Stimulated activated CD4-positive, alpha-beta T cell treated with anti-CD3 and anti-CD28 coated beads, Interleukin-12 subunit alpha, Interleukin-12 subunit beta, amount 100 ng/mL, for 24 hours (primary cell): ENCODE measurements around the gene TENM3.
"Not testable (repeated sequence)": the region's sequence is repeated elsewhere in the genome, so short reads cannot be mapped to it uniquely, and the experiment has no call there.

Source experiments
- DNase-seq, 2 experiments: peaks; one replicate each; pipeline ENCODE4 v3.0.0-alpha.2; 2020; ENCODE audit warnings: low read depth in 2 of 2

TENM3 gene

GRCh38 chr4:182227611-182228010 is 15.6 kb upstream of the TENM3 start:
- no peak for DNase-seq

GRCh38 chr4:182228991-182229577 is 14.1 kb upstream of the TENM3 start:
- no peak for DNase-seq

GRCh38 chr4:182230256-182230655 is 12.9 kb upstream of the TENM3 start:
- DNase-seq, result no peak

- no peak for DNase-seq
Observed at GRCh38 chr4:182231080-182231479, 12.1 kb upstream of the TENM3 start.

- no peak for DNase-seq
Observed at GRCh38 chr4:182231496-182231895, 11.7 kb upstream of the TENM3 start.

GRCh38 chr4:182233310-182234090 is 9.7 kb upstream of the TENM3 start:
- DNase-seq, result no peak

GRCh38 chr4:182235021-182235795 is 8.0 kb upstream of the TENM3 start:
- DNase-seq, result no peak

GRCh38 chr4:182236186-182236585 is 7.0 kb upstream of the TENM3 start:
- no peak for DNase-seq

- not testable (repeated sequence) for DNase-seq
Observed at GRCh38 chr4:182237010-182237409, 6.2 kb upstream of the TENM3 start.

GRCh38 chr4:182238355-182238931 is 4.8 kb upstream of the TENM3 start:
- no peak for DNase-seq

GRCh38 chr4:182240161-182241130 is 2.8 kb upstream of the TENM3 start:
- DNase-seq, result no peak

- not testable (repeated sequence) for DNase-seq
Observed at GRCh38 chr4:182242260-182242659, 942 bp upstream of the TENM3 start.

- no peak for DNase-seq
Observed at GRCh38 chr4:182242787-182243186, 415 bp upstream of the TENM3 start.

- no peak for DNase-seq
Observed at GRCh38 chr4:182245041-182245440, 1.8 kb downstream of the TENM3 start.

- DNase-seq, result no peak
Observed at GRCh38 chr4:182245541-182246215, 2.5 kb downstream of the TENM3 start.

GRCh38 chr4:182246401-182247205 is 3.4 kb downstream of the TENM3 start:
- no peak for DNase-seq

GRCh38 chr4:182248295-182248694 is 5.1 kb downstream of the TENM3 start:
- DNase-seq, result no peak

- no peak for DNase-seq
Observed at GRCh38 chr4:182250446-182250845, 7.2 kb downstream of the TENM3 start.

GRCh38 chr4:182251116-182251515 is 7.9 kb downstream of the TENM3 start:
- DNase-seq, result no peak

- no peak for DNase-seq
Observed at GRCh38 chr4:182252220-182252619, 9.0 kb downstream of the TENM3 start.
